Gastrocnemius medialis (tissue), 4 donors: ENCODE measurements around the gene MADD. TPM values are rescaled to one million over a fixed set of nuclear protein-coding genes. Genes with fewer than 3 reads are reported as not detected.

Experiments used
- ATAC-seq, 2 donors: fragments of 150-250 bp; one replicate each; pipeline ENCODE4 v1.9.1; 2016
- DNase-seq, 2 donors: peaks; one replicate each; pipeline ENCODE4 v3.0.0-alpha.2; 2019
- H3K27ac ChIP-seq, 4 donors: fragments of 200-600 bp; sonication (generic); 1 replicate in 1 of 4; 2 replicates in 3 of 4; pipeline ENCODE4 v1.5.1; 2016 to 2018; ENCODE audit warnings: mild to moderate bottlenecking in 2 of 4, moderate library complexity in 1 of 4
- H3K27me3 ChIP-seq, 3 donors: fragments of 200-600 bp; sonication (generic) in 2 of 3; 1 replicate in 1 of 3; 2 replicates in 2 of 3; pipeline versions ENCODE4 v1.5.1 to v1.6.0; 2016 to 2019; ENCODE audit warnings: mild to moderate bottlenecking in 1 of 3, moderate library complexity in 1 of 3
- H3K36me3 ChIP-seq, 2 donors: fragments of 200-600 bp; sonication (generic) in 1 of 2; one replicate each; pipeline ENCODE4 v1.5.1; 2017 to 2018
- H3K4me1 ChIP-seq, 2 donors: fragments of 200-600 bp; sonication (generic) in 1 of 2; one replicate each; pipeline ENCODE4 v1.5.1; 2016 to 2017; ENCODE audit warnings: mild to moderate bottlenecking in 2 of 2
- H3K4me3 ChIP-seq, 4 donors: fragments of 200-600 bp; sonication (generic) in 3 of 4; 1 replicate in 1 of 4; 2 replicates in 3 of 4; pipeline ENCODE4 v1.5.1; 2016 to 2019; ENCODE audit warnings: mild to moderate bottlenecking in 2 of 4
- H3K9me3 ChIP-seq, 3 donors: fragments of 200-600 bp; sonication (generic) in 2 of 3; 1 replicate in 1 of 3; 2 replicates in 2 of 3; pipeline ENCODE4 v1.5.1; 2016 to 2019
- CTCF ChIP-seq, 5 experiments: fragments of 450-650 bp in 3 of 5; fragments of 200-600 bp in 2 of 5; sonication (generic) in 2 of 5; IDR thresholded peaks in 4 of 5; conservative IDR thresholded peaks in 1 of 5; 1 replicate in 4 of 5; 2 replicates in 1 of 5; pipeline ENCODE4 v1.5.1; 2016 to 2019; ENCODE audit warnings: antibody characterized with exemption in 5 of 5, mild to moderate bottlenecking in 3 of 5, moderate library complexity in 3 of 5
- POLR2A ChIP-seq, 2 donors: fragments of 450-650 bp; IDR thresholded peaks; one replicate each; pipeline ENCODE4 v1.6.1; 2017; ENCODE audit warnings: antibody characterized with exemption in 2 of 2, mild to moderate bottlenecking in 2 of 2, moderate library complexity in 2 of 2
- in situ Hi-C, 4 donors: fragments of 200-750 bp; cut with MboI; loops; one replicate each; pipeline versions ENCODE4 v1.15.0 to v1.8.0; 2017; ENCODE audit warnings: low sequenced_read_pairs in 4 of 4
- intact Hi-C: fragments of 100-400 bp; cut with DNase I; formaldehyde crosslinking; loops from one replicate; pipeline ENCODE4 v1.15.1; 2023; ENCODE audit warnings: low total_unique reads
- total RNA-seq, 4 donors: library from RNA; depleted of rRNA; stranded (reverse); fragments of >200 nt; gene quantifications; one replicate each; pipeline versions ENCODE4 v1.1.0 to v1.2.3, GENCODE V29; 2016

The MADD gene
- total RNA-seq, 4 donors from 2014 or later = 39.4 to 47.9 (median 41.6) TPM

- intact Hi-C loops = loop anchor here (1.0 kb wide), 1 partner anchor 25 kb away; no protein-coding TSS in a partner anchor
- no peaks in the 10 kb centered on the region for H3K27me3 ChIP-seq
- DNase-seq = peak; percentile 43 to 78
- H3K4me3 ChIP-seq = no peak overlapping the region
- H3K9me3 ChIP-seq = no peaks in the 10 kb centered on the region
- ATAC-seq = peak; percentile 93 to 94
- peak in 3 of 5 experiments; percentile 9 to 16 (median 13) for TF ChIP-seq CTCF (IDR thresholded peaks at IDR 0.05 in 4 of 5, conservative IDR thresholded peaks at IDR 0.05 in 1 of 5)
- no peak for TF ChIP-seq POLR2A (IDR thresholded peaks at IDR 0.05)
- H3K36me3 ChIP-seq = no peaks in the 10 kb centered on the region
- H3K4me1 ChIP-seq = peaks cover 30 to 34% of the 10 kb centered on the region in 2 donors
- in situ Hi-C loops = no loop called here
- H3K27ac ChIP-seq = peak overlapping the region; percentile 67 to 82 (median 72)
Measured at GRCh38 chr11:47329987-47330931, 60.3 kb downstream of the MADD start.

- H3K9me3 ChIP-seq = no peaks in the 10 kb centered on the region
- no peak for ATAC-seq
- H3K27ac ChIP-seq = peak overlapping the region in 2 of 4 donors; percentile 74 to 82
- intact Hi-C loops (no loop called here), in situ Hi-C loops (no loop called here)
- no peak for TF ChIP-seq POLR2A (IDR thresholded peaks at IDR 0.05)
- TF ChIP-seq CTCF (IDR thresholded peaks at IDR 0.05 in 4 of 5, conservative IDR thresholded peaks at IDR 0.05 in 1 of 5) = no peak
- no peaks in the 10 kb centered on the region for H3K27me3 ChIP-seq
- no peak for DNase-seq
- H3K4me3 ChIP-seq = no peak overlapping the region
- no peaks in the 10 kb centered on the region for H3K36me3 ChIP-seq
- peaks cover 26 to 34% of the 10 kb centered on the region in 2 donors for H3K4me1 ChIP-seq
Measured at GRCh38 chr11:47331454-47332302, 61.7 kb downstream of the MADD start.

- no peak for DNase-seq
Measured at GRCh38 chr11:47332303-47332711, 62.4 kb downstream of the MADD start.

More at GRCh38 chr11:47332303-47332711, 62.4 kb downstream of the MADD start:
- intact Hi-C loops (no loop called here), in situ Hi-C loops (no loop called here)
- TF ChIP-seq POLR2A (IDR thresholded peaks at IDR 0.05) (no peak), CTCF (IDR thresholded peaks at IDR 0.05 in 4 of 5, conservative IDR thresholded peaks at IDR 0.05 in 1 of 5) (no peak)
- ATAC-seq = no peak
- H3K27me3 ChIP-seq = no peaks in the 10 kb centered on the region
- H3K36me3 ChIP-seq = no peaks in the 10 kb centered on the region
- H3K4me1 ChIP-seq = peaks cover 26 to 34% of the 10 kb centered on the region in 2 donors
- no peak overlapping the region for H3K4me3 ChIP-seq
- no peak overlapping the region for H3K27ac ChIP-seq
- H3K9me3 ChIP-seq = no peaks in the 10 kb centered on the region
